Mucosa of descending colon (tissue), 3 donors: ENCODE data around the gene TRNP1. TPM values are rescaled to one million over a fixed set of nuclear protein-coding genes. Genes with fewer than 3 reads are reported as not detected.
"Not testable (repeated sequence)": the region's sequence is repeated elsewhere in the genome, so short reads cannot be mapped to it uniquely, and the experiment has no call there.

Source experiments
- ATAC-seq: fragments of 200-7000 bp; cut with Tn5 transposase; one replicate; pipeline ENCODE4 v1.9.1; 2020; ENCODE audit warnings: mild to moderate bottlenecking, moderate library complexity
- DNase-seq, 3 donors: peaks; one replicate each; pipeline ENCODE4 v3.0.0-alpha.2; 2020
- H3K36me3 ChIP-seq: fragments of 200-600 bp; one replicate; pipeline ENCODE4 v1.8.0; 2021; ENCODE audit warnings: low read depth, mild to moderate bottlenecking
- H3K4me1 ChIP-seq: fragments of 200-600 bp; one replicate; pipeline ENCODE4 v1.8.0; 2021; ENCODE audit warnings: low read depth, mild to moderate bottlenecking
- H3K4me3 ChIP-seq: fragments of 200-600 bp; one replicate; pipeline ENCODE4 v1.8.0; 2021; ENCODE audit warnings: mild to moderate bottlenecking
- H3K9me3 ChIP-seq: fragments of 200-600 bp; one replicate; pipeline ENCODE4 v1.8.0; 2021; ENCODE audit warnings: mild to moderate bottlenecking
- CTCF ChIP-seq: fragments of 200-600 bp; IDR thresholded peaks from one replicate; pipeline ENCODE4 v1.8.0; 2022; ENCODE audit warnings: antibody characterized with exemption, mild to moderate bottlenecking
- intact Hi-C, 2 donors: fragments of 100-400 bp; cut with DNase I in 1 of 2; cut with micrococcal nuclease in 1 of 2; formaldehyde crosslinking; loops; one replicate each; pipeline versions ENCODE4 v1.11.0 to v1.11.1; 2022; cut with DNase I, micrococcal nuclease
- long read RNA-seq, 2 donors: library from polyadenylated mRNA; unstranded; transcript quantifications; one replicate each; pipeline ENCODE4 v2.0.0, GENCODE V29; 2019 to 2021
- total RNA-seq, 3 donors: library from RNA; stranded (reverse); fragmentation: NEBNext Ultra II Directional in 2 of 3; extraction: Animal tissue kit (Norgen Biotek cat#: 25700) in 2 of 3; gene quantifications; one replicate each; pipeline versions ENCODE4 v1.2.1 to v1.2.4, GENCODE V29; 2021 to 2023
- donor health status: DM: no; HTN: no; CAD: no; lungs with moderate emphysema.
- donor health status: DM: no; HTN: no; CAD: no.
- donor health status: DM: no; HTN: yes; CAD: no.

The TRNP1 gene
- total RNA-seq, result 10 to 100 TPM in 1 of 3 donors, 1 to 10 TPM in 2; 1.0 to 16.8 (median 3.0) TPM
- long read RNA-seq, donor 1, transcript TRNP1-201 (2 exons, 1,958 nt), result major isoform, 37 of 46 reads
- long read RNA-seq, donor 1, transcript TRNP1-202 (2 exons, 575 nt), result minor isoform, 7 of 46 reads
- long read RNA-seq, donor 1, partial matches to known transcripts, result 0 of 46 reads
- long read RNA-seq, donor 1, other reads (novel, unspliced or antisense), result 2 of 46 reads
- long read RNA-seq, donor 2, result 0 reads

GRCh38 chr1:26993237-26994019 lies at the start of gene TRNP1:
TRNP1 (plus strand) TSS chr1:26993692; CDS start chr1:26993787, 95 bp downstream.
- H3K4me3 ChIP-seq, result peak within 1 kb of the TSS; percentile 19
- peaks cover 15% of the 10 kb centered on the region for H3K4me1 ChIP-seq
- DNase-seq (peak; percentile 71 to 82 (median 73)), ATAC-seq (peak; percentile 64)
- TF ChIP-seq CTCF, result no peak
- H3K36me3 ChIP-seq, result no peaks in the 10 kb centered on the region
- intact Hi-C loops, result loop anchor here (10.0 kb wide), 2 partner anchors 51 to 101 kb away; no protein-coding TSS in a partner anchor
- H3K9me3 ChIP-seq, result no peaks in the 10 kb centered on the region

GRCh38 chr1:26945138-26945537 lies 48.4 kb upstream of the TRNP1 start:
- no peak for ATAC-seq
- TF ChIP-seq CTCF, result no peak
- Histone ChIP-seq H3K9me3 (no peaks in the 10 kb centered on the region), H3K36me3 (peaks cover 16% of the 10 kb centered on the region), H3K4me3 (no peak overlapping the region), H3K4me1 (peaks cover 11% of the 10 kb centered on the region)
- no peak for DNase-seq
- intact Hi-C loops, result no loop called here

GRCh38 chr1:26945728-26946127 lies 47.8 kb upstream of the TRNP1 start:
- TF ChIP-seq CTCF, result no peak
- H3K4me1 ChIP-seq, result peaks cover 11% of the 10 kb centered on the region
- ATAC-seq (peak; percentile 96), DNase-seq (peak; percentile 76 to 92 (median 81))
- intact Hi-C loops, result no loop called here
- no peaks in the 10 kb centered on the region for H3K9me3 ChIP-seq
- H3K4me3 ChIP-seq, result no peak overlapping the region
- peaks cover 16% of the 10 kb centered on the region for H3K36me3 ChIP-seq

- ATAC-seq (peak; percentile 5), DNase-seq (peak in 1 of 3 donors; percentile 54)
- no peak overlapping the region for H3K4me3 ChIP-seq
- H3K4me1 ChIP-seq, result peaks cover 11% of the 10 kb centered on the region
- TF ChIP-seq CTCF, result no peak
- intact Hi-C loops, result no loop called here
- peaks cover 16% of the 10 kb centered on the region for H3K36me3 ChIP-seq
- H3K9me3 ChIP-seq, result no peaks in the 10 kb centered on the region
Measured at GRCh38 chr1:26946270-26946669, 47.2 kb upstream of the TRNP1 start.

GRCh38 chr1:26948725-26949057 lies 44.8 kb upstream of the TRNP1 start:
- intact Hi-C loops, H3K9me3 ChIP-seq, DNase-seq, H3K36me3 ChIP-seq, H3K4me3 ChIP-seq, ATAC-seq: not testable (repeated sequence)
- peaks cover 11% of the 10 kb centered on the region for H3K4me1 ChIP-seq

- no peak overlapping the region for H3K4me3 ChIP-seq
- H3K4me1 ChIP-seq, result peaks cover 11% of the 10 kb centered on the region
- no peaks in the 10 kb centered on the region for H3K36me3 ChIP-seq
- ATAC-seq (no peak), DNase-seq (no peak)
- intact Hi-C loops, result no loop called here
- TF ChIP-seq CTCF, result no peak
- H3K9me3 ChIP-seq, result no peaks in the 10 kb centered on the region
Measured at GRCh38 chr1:26949266-26949925, 44.1 kb upstream of the TRNP1 start.
